SK-N-MC (cell line): ENCODE measurements around the gene VAPA.

ENCODE experiments used
- EZH2 ChIP-seq: fragments of 200-600 bp; sonication (generic); IDR thresholded peaks from one replicate; pipeline ENCODE4 v1.6.1; 2017; ENCODE audit warnings: antibody characterized with exemption
- FOXP2 ChIP-seq: optimal IDR thresholded peaks from 2 replicates; pipeline ENCODE3; 2011; ENCODE audit warnings: mild to moderate bottlenecking, moderate library complexity; ENCODE audit not compliant: insufficient read depth; ENCODE audit errors: extremely low read length, control extremely low read depth
- POLR2AphosphoS5 ChIP-seq: IDR thresholded peaks from 2 replicates; pipeline ENCODE4 v1.6.1; 2012; ENCODE audit warnings: mild to moderate bottlenecking, low read depth, low read length, borderline replicate concordance

DNA sequence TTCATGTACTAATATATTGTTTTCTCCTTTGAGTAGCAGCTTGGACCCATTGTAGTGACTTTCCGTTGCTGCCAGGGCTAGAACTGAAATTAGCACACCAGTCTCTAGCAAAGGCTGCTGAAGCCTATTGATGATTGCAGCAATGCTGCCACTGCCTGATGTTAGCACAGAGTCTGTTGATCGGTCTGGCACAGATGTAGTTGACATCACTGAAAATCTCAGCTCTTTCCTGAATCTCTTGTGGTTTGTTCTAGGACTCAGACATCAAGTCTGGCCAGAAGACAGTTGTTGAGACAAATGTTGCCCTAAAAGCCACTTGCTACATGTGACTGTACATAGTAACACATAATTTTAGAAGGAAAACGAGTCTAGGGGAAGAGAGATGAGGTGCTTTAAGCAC, 47.2 kb downstream of the VAPA start:
- TF ChIP-seq POLR2AphosphoS5 (no peak), EZH2 (no peak), FOXP2 (no peak)
